Mucosa of descending colon (tissue), 3 donors: Measurements from ENCODE around the gene BMP2K. TPM values are rescaled to one million over a fixed set of nuclear protein-coding genes. Genes with fewer than 3 reads are reported as not detected.
A peak's percentile ranks its signal among the peaks of the same experiment; 100 is the strongest.

Source experiments
- ATAC-seq: fragments of 200-7000 bp; cut with Tn5 transposase; one replicate; pipeline ENCODE4 v1.9.1; 2020; ENCODE audit warnings: mild to moderate bottlenecking, moderate library complexity
- DNase-seq, 3 donors: peaks; one replicate each; pipeline ENCODE4 v3.0.0-alpha.2; 2020
- H3K36me3 ChIP-seq: fragments of 200-600 bp; one replicate; pipeline ENCODE4 v1.8.0; 2021; ENCODE audit warnings: low read depth, mild to moderate bottlenecking
- H3K4me1 ChIP-seq: fragments of 200-600 bp; one replicate; pipeline ENCODE4 v1.8.0; 2021; ENCODE audit warnings: low read depth, mild to moderate bottlenecking
- H3K4me3 ChIP-seq: fragments of 200-600 bp; one replicate; pipeline ENCODE4 v1.8.0; 2021; ENCODE audit warnings: mild to moderate bottlenecking
- H3K9me3 ChIP-seq: fragments of 200-600 bp; one replicate; pipeline ENCODE4 v1.8.0; 2021; ENCODE audit warnings: mild to moderate bottlenecking
- CTCF ChIP-seq: fragments of 200-600 bp; IDR thresholded peaks from one replicate; pipeline ENCODE4 v1.8.0; 2022; ENCODE audit warnings: antibody characterized with exemption, mild to moderate bottlenecking
- intact Hi-C, 2 donors: fragments of 100-400 bp; cut with DNase I in 1 of 2; cut with micrococcal nuclease in 1 of 2; formaldehyde crosslinking; loops; one replicate each; pipeline versions ENCODE4 v1.11.0 to v1.11.1; 2022; cut with DNase I, micrococcal nuclease
- total RNA-seq, 3 donors: library from RNA; stranded (reverse); fragmentation: NEBNext Ultra II Directional in 2 of 3; extraction: Animal tissue kit (Norgen Biotek cat#: 25700) in 2 of 3; gene quantifications; one replicate each; pipeline versions ENCODE4 v1.2.1 to v1.2.4, GENCODE V29; 2021 to 2023
- donor health status: DM: no; HTN: no; CAD: no; lungs with moderate emphysema.
- donor health status: DM: no; HTN: no; CAD: no.
- donor health status: DM: no; HTN: yes; CAD: no.

BMP2K gene
- total RNA-seq, 3 donors from 2014 or later: 42.5 to 77.1 (median 67.5) TPM

- Histone ChIP-seq H3K4me3 (no peak overlapping the region), H3K4me1 (peaks cover under 1% of the 10 kb centered on the region), H3K36me3 (no peaks in the 10 kb centered on the region), H3K9me3 (no peaks in the 10 kb centered on the region)
- no peak for ATAC-seq
- intact Hi-C loops: no loop called here
- no peak for DNase-seq
- TF ChIP-seq CTCF: no peak
These were observed 19.4 kb upstream of the BMP2K start for GRCh38 chr4:78756776-78757175.

GRCh38 chr4:78757574-78757973, 18.6 kb upstream of the BMP2K start:
- H3K9me3 ChIP-seq: no peaks in the 10 kb centered on the region
- peaks cover 6% of the 10 kb centered on the region for H3K4me1 ChIP-seq
- intact Hi-C loops: no loop called here
- ATAC-seq (no peak), DNase-seq (no peak)
- no peak for TF ChIP-seq CTCF
- no peaks in the 10 kb centered on the region for H3K36me3 ChIP-seq
- H3K4me3 ChIP-seq: no peak overlapping the region

GRCh38 chr4:78758085-78758484, 18.1 kb upstream of the BMP2K start:
- peak; percentile 86 for ATAC-seq
- H3K9me3 ChIP-seq: no peaks in the 10 kb centered on the region
- intact Hi-C loops: no loop called here
- peak in 1 of 3 donors; percentile 59 for DNase-seq
- TF ChIP-seq CTCF: no peak
- H3K36me3 ChIP-seq: no peaks in the 10 kb centered on the region
- H3K4me1 ChIP-seq: peaks cover 6% of the 10 kb centered on the region
- H3K4me3 ChIP-seq: no peak overlapping the region

- H3K9me3 ChIP-seq: no peaks in the 10 kb centered on the region
- DNase-seq (no peak), ATAC-seq (peak; percentile 91)
- no peak for TF ChIP-seq CTCF
- H3K36me3 ChIP-seq: no peaks in the 10 kb centered on the region
- H3K4me3 ChIP-seq: no peak overlapping the region
- intact Hi-C loops: no loop called here
- H3K4me1 ChIP-seq: peaks cover 6% of the 10 kb centered on the region
These were observed 13.6 kb upstream of the BMP2K start for GRCh38 chr4:78762529-78762928.

- TF ChIP-seq CTCF: no peak
- DNase-seq (no peak), ATAC-seq (peak; percentile 30)
- Histone ChIP-seq H3K36me3 (no peaks in the 10 kb centered on the region), H3K9me3 (no peaks in the 10 kb centered on the region), H3K4me1 (peaks cover 6% of the 10 kb centered on the region), H3K4me3 (no peak overlapping the region)
- intact Hi-C loops: no loop called here
These were observed 12.9 kb upstream of the BMP2K start for GRCh38 chr4:78763251-78763650.

GRCh38 chr4:78763763-78764387, 12.3 kb upstream of the BMP2K start:
- no peak for TF ChIP-seq CTCF
- peaks cover 6% of the 10 kb centered on the region for H3K4me1 ChIP-seq
- intact Hi-C loops: no loop called here
- no peak for ATAC-seq
- H3K4me3 ChIP-seq: no peak overlapping the region
- DNase-seq: no peak
- no peaks in the 10 kb centered on the region for H3K36me3 ChIP-seq
- no peaks in the 10 kb centered on the region for H3K9me3 ChIP-seq
